ENCODE measurements around the gene PSMD4. TPM values are rescaled to one million over a fixed set of nuclear protein-coding genes. Genes with fewer than 3 reads are reported as not detected.

The PSMD4 gene
- total and polyA plus RNA-seq, 2 of the 8 experiments (the other 6 are each of a cell fraction or from before 2014, with no cell fraction given): 216 to 284 TPM

DNA sequence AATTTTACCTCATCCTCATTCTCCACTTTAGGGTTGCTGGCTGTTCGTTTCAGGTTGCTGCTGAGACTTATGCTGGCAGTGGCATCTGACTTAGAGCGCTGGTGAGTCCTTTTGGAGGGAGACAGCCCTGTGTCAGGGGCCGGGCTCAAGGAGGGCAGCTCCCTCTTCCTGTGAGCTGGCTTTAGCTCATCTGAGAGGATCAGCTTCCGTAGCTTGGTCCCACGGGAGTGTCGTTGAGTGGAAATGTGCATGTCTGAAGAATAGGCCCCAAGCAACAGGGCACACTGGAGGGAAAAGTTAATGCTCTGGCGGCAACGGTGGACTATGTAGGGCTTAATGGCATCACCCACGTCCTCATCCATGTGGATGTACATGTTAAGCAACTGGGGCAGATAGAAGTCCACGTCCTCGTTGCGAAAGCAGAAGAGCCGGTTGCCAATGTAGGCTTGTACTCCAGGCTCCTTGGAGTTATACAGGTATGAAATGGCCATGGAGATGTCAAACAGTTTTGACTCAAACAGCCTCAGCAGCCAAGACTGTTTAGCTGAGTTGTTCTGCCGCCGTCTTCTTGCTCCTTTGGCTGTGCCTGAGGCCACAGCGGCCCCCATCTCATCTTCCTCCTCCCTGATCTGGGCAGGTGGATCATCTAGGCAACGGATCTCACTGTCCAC lies 61.2 kb downstream of the PSMD4 start:
- Histone ChIP-seq H2BK120ac (replicated peaks; ENCODE audit: low read depth, low read length) (no peak overlapping the region), H3K36me3 (ENCODE audit: control insufficient read depth in 2 of 4, insufficient read depth in 4 of 4, low read length in 3 of 4) (peaks cover 0 to 12% (median 5%) of the 10 kb centered on the region in 4 experiments; a peak in 4 of 8 replicates)
- DNase-seq (ENCODE audit: low read depth in 1 of 2, low spot score in 2 of 2): no peak

More for the DNA sequence above, 61.2 kb downstream of the PSMD4 start:
- H3K23me2 ChIP-seq (ENCODE audit: low read depth, low read length): no peaks in the 10 kb centered on the region
- no peak overlapping the region for H3K9ac ChIP-seq (replicated peaks in 1 of 4; ENCODE audit: extremely low read depth in 1 of 4, low read depth in 3 of 4, low read length in 3 of 4)
- CTCF ChIA-PET (ENCODE audit: partially characterized antibody): interaction anchor here (8.1 to 11.6 kb wide), 2 partner anchors 13 to 23 kb away, joined by 86 to 129 read pairs; no protein-coding TSS in a partner anchor
- no peak overlapping the region for H2AK5ac ChIP-seq (ENCODE audit: low read depth, low read length)
- TF ChIP-seq MAX (IDR thresholded peaks at IDR 0.05) (no peak), JUND (IDR thresholded peaks at IDR 0.05; ENCODE audit: low read length) (no peak), TAF7 (optimal IDR thresholded peaks at IDR 0.05; ENCODE audit: borderline replicate concordance, low read depth, low read length) (no peak)
- TF ChIP-seq, protein P1, sequence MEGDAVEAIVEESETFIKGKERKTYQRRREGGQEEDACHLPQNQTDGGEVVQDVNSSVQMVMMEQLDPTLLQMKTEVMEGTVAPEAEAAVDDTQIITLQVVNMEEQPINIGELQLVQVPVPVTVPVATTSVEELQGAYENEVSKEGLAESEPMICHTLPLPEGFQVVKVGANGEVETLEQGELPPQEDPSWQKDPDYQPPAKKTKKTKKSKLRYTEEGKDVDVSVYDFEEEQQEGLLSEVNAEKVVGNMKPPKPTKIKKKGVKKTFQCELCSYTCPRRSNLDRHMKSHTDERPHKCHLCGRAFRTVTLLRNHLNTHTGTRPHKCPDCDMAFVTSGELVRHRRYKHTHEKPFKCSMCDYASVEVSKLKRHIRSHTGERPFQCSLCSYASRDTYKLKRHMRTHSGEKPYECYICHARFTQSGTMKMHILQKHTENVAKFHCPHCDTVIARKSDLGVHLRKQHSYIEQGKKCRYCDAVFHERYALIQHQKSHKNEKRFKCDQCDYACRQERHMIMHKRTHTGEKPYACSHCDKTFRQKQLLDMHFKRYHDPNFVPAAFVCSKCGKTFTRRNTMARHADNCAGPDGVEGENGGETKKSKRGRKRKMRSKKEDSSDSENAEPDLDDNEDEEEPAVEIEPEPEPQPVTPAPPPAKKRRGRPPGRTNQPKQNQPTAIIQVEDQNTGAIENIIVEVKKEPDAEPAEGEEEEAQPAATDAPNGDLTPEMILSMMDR (IDR thresholded peaks at IDR 0.05; ENCODE audit: control extremely low read depth in 1 of 3, insufficient read depth in 1 of 3, low read depth in 1 of 3, low read length in 3 of 3): no peak
- FAIRE-seq: no peak
- no peak overlapping the region for H3K4me3 ChIP-seq (ENCODE audit: extremely low read depth in 1 of 4, insufficient read depth in 2 of 4, low read depth in 3 of 4, low read length in 4 of 4)
- H3K14ac ChIP-seq (ENCODE audit: insufficient read length): no peak overlapping the region
- no peak overlapping the region for H4K5ac ChIP-seq (ENCODE audit: insufficient read length, low read depth, low read length)
- H4K8ac ChIP-seq (ENCODE audit: extremely low read depth, insufficient read depth, low read length): no peak overlapping the region; the same call in 1 of the 2 replicates
- H3K27me3 ChIP-seq (replicated peaks in 1 of 4; ENCODE audit: control insufficient read depth in 3 of 4, extremely low read depth in 1 of 4, insufficient read depth in 3 of 4, low read length in 3 of 4): no peaks in the 10 kb centered on the region
- no peak overlapping the region for H2BK5ac ChIP-seq (ENCODE audit: low read depth, low read length)
- no peak overlapping the region for H3K4me2 ChIP-seq (ENCODE audit: insufficient read depth in 1 of 2, low read depth in 2 of 2, low read length in 2 of 2)
- no peak overlapping the region for H3K27ac ChIP-seq (ENCODE audit: low read depth, low read length)
- H3K79me2 ChIP-seq (ENCODE audit: control insufficient read depth in 1 of 2, insufficient read depth in 2 of 2, low read length in 2 of 2): no peaks in the 10 kb centered on the region
- POLR2A ChIA-PET (ENCODE audit: partially characterized antibody): interaction anchor here (1.2 to 4.5 kb wide), 7 partner anchors 9 to 36 kb away, joined by 3 to 16 read pairs (median 4); partner anchors contain the start of gene PI4KB
- no peak overlapping the region for H2AFZ ChIP-seq (ENCODE audit: low read length)
- H3K4ac ChIP-seq (replicated peaks; ENCODE audit: insufficient read length, low read depth, low read length): no peak overlapping the region
- no peak overlapping the region for H2BK12ac ChIP-seq (ENCODE audit: low read depth, low read length)
- H3K4me1 ChIP-seq (replicated peaks in 1 of 4; ENCODE audit: control insufficient read depth in 3 of 4, insufficient read depth in 4 of 4, low read length in 3 of 4): no peaks in the 10 kb centered on the region
- no peak overlapping the region for H3K56ac ChIP-seq (replicated peaks; ENCODE audit: insufficient read length, low read depth, low read length)
- WGBS, 2 experiments (ENCODE audit: extremely low coverage in 1 of 2, insufficient coverage in 1 of 2, insufficient read length in 1 of 2, insufficient replicate concordance in 2 of 2, low coverage in 1 of 2, low lambda C conversion rate in 2 of 2, missing lambda C conversion rate in 1 of 2): 93% methylated on average over 17 of the region's 17 CpGs; no CpG with 5 or more reads in 1 of the 2 experiments
- H3K79me1 ChIP-seq (ENCODE audit: low read depth, low read length): no peaks in the 10 kb centered on the region
- no peak overlapping the region for H4K91ac ChIP-seq (replicated peaks; ENCODE audit: insufficient read length, low read length)
- H3K23ac ChIP-seq (ENCODE audit: insufficient read length): no peak overlapping the region
- no peak overlapping the region for H2BK15ac ChIP-seq (ENCODE audit: low read length)
- peaks cover 0 to 3% of the 10 kb centered on the region in 2 experiments for H4K20me1 ChIP-seq (replicated peaks in 1 of 2; ENCODE audit: control insufficient read depth in 1 of 2, insufficient read depth in 2 of 2, low read length in 2 of 2)
- no peaks in the 10 kb centered on the region for H3K9me3 ChIP-seq (ENCODE audit: insufficient read depth in 2 of 2, low read depth in 1 of 2, low read length in 1 of 2)
- no peak overlapping the region for H3K18ac ChIP-seq (ENCODE audit: extremely low read depth, low read length)
- H2BK20ac ChIP-seq (ENCODE audit: low read length): no peak overlapping the region

All from H1 (cell line).